Cardiac fibroblast (primary cell): ENCODE measurements around the gene MEG3.

Experiments used
- DNase-seq, 2 donors: peaks; one replicate each; pipeline versions ENCODE4 v3.0.0 to v3.0.0-alpha.2; 2010; ENCODE audit warnings: low read depth in 2 of 2
- H3K4me3 ChIP-seq, 2 donors: replicated peaks in 1 of 2; 1 replicate in 1 of 2; 2 replicates in 1 of 2; pipeline ENCODE4 v1.5.1; 2011; ENCODE audit warnings: low read depth in 2 of 2, low read length in 2 of 2, mild to moderate bottlenecking in 2 of 2, moderate library complexity in 1 of 2
- TF ChIP-seq, protein P1 (sequence below): IDR thresholded peaks from one replicate; pipeline ENCODE4 v1.5.1; 2011; ENCODE audit warnings: low read depth, mild to moderate bottlenecking, low read length, inconsistent platforms

The MEG3 gene

DNA sequence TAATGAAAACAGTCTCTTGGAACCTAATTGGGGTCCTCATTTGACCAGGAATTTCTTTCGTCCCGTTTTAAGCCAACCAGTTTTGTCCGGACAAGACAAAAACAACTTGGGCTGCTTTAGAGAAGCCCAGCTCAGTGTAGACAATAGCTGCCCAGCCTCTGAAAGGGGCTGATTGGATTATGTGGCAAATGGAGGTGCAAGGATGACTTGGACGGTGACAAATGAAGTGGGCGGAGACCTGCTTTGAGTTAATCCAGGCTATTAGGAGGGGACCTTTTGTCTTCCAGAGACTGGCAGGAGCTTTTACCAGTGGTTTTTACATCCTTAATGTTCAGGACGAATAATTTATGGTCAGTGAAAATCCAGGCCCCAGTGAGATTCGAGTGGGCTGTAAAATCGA lies 4.8 kb downstream of the MEG3 start:
- no peak for DNase-seq
- TF ChIP-seq, protein P1, sequence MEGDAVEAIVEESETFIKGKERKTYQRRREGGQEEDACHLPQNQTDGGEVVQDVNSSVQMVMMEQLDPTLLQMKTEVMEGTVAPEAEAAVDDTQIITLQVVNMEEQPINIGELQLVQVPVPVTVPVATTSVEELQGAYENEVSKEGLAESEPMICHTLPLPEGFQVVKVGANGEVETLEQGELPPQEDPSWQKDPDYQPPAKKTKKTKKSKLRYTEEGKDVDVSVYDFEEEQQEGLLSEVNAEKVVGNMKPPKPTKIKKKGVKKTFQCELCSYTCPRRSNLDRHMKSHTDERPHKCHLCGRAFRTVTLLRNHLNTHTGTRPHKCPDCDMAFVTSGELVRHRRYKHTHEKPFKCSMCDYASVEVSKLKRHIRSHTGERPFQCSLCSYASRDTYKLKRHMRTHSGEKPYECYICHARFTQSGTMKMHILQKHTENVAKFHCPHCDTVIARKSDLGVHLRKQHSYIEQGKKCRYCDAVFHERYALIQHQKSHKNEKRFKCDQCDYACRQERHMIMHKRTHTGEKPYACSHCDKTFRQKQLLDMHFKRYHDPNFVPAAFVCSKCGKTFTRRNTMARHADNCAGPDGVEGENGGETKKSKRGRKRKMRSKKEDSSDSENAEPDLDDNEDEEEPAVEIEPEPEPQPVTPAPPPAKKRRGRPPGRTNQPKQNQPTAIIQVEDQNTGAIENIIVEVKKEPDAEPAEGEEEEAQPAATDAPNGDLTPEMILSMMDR: no peak

DNA sequence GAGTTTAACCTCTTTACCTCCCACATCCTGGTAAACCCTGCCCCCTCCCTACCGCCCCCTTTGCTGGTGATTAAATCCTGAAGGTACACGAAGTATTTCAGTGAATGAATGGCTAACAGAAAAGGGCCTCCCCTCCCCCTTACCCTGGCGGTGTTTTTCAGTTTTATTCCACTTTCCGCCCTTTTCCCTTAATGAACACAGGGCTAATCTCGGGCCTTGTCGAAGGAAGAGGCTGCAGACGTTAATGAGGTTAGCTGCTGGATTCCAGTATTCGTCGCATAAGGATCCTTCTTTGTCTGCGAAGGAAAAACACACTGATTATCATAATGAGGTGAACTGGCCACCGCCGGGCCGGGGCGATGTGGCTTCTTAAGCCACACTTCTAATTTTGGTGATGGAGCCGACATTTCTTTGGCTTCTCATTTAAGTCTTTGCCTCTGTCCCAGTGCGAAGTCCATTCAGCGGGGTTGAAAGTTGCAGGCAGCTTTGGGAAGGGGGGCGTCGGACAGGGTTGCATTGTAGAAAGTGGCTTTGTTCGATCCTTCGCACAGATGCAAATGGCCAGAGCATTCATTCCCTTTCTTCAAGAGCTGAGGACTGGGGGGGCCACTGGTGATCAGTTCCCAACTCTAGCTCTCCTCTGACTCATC lies 6.5 kb downstream of the MEG3 start:
- TF ChIP-seq, protein P1: no peak
- no peak overlapping the region for H3K4me3 ChIP-seq
- no peak for DNase-seq

More for the DNA sequence above, 4.8 kb downstream of the MEG3 start:
- no peak overlapping the region for H3K4me3 ChIP-seq

DNA sequence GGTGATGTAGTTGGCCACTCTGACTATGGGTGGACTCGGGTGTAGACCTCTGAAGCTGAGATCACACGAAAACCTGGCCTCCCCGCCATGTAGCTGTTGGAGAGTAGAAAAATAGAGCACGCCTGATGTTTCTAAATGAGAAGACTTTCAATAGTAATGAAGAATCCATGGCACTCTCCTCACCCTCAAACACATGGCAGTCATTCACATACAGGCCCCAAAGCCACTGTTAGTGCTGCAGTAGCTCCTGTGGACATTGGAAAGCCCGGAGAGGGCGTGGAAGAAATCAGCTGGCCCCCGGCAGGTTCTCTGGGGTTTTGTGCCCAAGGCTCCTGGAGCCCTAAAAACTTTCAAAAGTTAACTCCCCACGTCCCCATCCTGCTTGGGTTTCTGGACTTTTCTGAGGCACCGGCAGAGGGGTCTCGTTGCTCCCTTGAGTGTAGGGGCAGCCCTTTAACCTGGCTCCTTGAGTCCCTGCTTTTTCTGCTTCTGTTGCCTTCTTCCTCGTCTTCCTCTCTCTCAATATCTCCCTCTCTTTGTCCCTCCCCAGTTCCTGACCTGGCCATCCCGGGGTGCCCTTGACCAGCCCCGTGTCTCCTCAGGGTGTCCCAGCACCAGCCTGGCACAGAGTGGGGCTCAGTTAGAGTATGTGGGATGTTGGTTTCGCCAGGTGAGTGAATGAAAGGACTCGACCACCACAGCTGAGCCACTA lies 8.3 kb downstream of the MEG3 start:
- H3K4me3 ChIP-seq: no peak overlapping the region
- TF ChIP-seq, protein P1: no peak
- no peak for DNase-seq

DNA sequence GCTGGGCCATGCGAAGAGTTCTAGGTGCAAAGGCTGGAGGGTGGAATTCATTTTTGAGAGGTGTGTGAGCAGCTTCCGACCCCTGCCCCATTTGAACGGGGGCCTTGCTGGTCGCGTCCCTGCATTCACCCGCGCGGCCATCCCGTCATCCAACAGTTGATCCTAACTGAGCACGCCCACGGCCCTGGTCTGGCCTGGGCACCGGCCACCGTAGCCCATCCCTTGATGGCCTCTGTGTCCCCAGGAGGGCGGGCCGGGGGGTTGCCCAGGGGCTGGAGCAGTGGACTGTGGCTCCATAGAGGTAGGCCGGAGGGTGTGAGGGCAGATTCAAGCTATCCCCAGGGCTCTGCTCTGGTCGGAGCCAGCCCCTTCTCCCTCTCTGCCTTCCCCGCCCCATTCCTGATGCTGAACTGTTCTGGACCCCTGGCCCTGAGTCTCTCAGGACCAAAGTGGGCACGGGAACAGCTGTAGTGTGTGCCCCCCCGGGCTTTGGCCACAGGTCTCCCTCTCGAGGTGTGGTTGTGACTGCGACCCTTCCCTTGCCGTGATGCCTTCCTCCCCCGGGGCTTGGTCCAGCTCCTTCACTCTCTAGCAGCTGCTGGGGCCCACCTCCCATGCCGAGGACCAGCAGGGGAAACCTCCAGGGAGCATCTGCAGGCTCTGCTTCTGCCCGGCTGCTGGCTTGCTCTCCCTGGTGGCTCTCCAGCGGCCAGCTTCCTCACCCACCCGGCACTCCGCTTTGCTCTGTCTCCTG lies 9.1 kb downstream of the MEG3 start:
- H3K4me3 ChIP-seq: no peak overlapping the region
- no peak for DNase-seq
- TF ChIP-seq, protein P1: no peak

DNA sequence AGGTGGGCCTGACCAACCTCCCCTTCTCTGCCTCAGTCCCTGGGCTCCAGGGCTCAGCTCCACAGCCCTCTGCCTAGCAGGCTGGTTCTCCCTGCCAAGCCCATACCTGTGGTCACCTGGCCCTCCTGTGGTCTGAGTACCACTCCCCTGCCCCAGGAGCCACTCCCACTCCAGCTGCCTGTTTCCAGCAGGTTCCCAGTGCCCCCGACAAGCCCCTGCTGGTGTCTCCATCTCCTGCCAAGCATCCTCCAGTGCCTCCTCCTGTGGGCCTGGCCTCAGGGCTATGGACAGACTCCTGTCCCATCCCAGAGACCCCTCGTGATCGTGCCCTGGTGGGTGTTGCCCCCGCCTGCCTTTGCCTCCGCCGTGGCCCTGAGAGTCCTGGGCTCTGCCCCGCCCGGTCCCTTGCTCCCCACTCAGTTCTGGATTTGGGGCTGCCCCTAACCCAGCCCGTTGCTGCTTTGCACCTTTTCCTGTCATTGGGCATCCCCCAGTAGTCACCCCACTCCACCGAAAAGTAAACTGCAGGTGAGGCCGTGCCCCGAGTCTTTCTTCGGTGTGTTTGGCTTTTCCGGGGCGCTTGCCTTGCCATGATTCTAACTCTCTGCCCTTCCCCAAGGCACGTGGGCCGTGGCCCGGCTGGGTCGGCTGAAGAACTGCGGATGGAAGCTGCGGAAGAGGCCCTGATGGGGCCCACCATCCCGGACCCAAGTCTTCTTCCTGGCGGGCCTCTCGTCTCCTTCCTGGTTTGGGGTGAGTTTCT lies 9.8 kb downstream of the MEG3 start:
- TF ChIP-seq, protein P1: no peak
- no peak overlapping the region for H3K4me3 ChIP-seq
- no peak for DNase-seq

DNA sequence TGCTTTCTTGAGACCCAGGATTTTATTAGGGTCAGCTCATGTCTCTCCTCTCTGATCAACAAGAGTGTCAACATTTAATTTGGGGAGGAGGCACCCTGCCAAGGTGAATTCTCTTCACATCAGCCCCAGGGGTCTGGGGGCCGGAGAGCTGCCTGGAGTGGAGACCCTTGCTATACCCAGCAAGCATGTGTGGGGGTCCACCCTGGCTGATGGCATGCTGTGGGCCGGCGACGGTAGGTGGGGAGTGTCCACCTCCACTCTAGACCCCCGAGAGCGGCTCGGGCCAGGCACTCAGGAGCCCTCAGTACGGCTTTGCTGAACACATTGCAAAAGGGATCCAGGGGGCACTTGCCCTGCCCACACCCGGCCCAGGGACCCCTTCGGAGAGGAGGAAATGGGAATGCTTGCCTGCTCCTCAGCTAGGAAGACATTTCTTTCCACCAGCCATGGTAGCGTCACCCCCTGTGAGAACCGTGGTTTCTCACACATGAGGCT lies 10.4 kb downstream of the MEG3 start:
- DNase-seq: no peak
- TF ChIP-seq, protein P1: no peak

More for the DNA sequence above, 10.4 kb downstream of the MEG3 start:
- H3K4me3 ChIP-seq: no peak overlapping the region
